ENCODE measurements around the gene GXYLT2. TPM values are rescaled to one million over a fixed set of nuclear protein-coding genes. Genes with fewer than 3 reads are reported as not detected.
A peak's percentile ranks its signal among the peaks of the same experiment; 100 is the strongest.

The GXYLT2 gene
- total and polyA plus RNA-seq, 2 of the 13 experiments (the other 11 are each of a cell fraction or from before 2014, with no cell fraction given), result 4.3 to 6.9 TPM

- TF ChIP-seq, protein P1, sequence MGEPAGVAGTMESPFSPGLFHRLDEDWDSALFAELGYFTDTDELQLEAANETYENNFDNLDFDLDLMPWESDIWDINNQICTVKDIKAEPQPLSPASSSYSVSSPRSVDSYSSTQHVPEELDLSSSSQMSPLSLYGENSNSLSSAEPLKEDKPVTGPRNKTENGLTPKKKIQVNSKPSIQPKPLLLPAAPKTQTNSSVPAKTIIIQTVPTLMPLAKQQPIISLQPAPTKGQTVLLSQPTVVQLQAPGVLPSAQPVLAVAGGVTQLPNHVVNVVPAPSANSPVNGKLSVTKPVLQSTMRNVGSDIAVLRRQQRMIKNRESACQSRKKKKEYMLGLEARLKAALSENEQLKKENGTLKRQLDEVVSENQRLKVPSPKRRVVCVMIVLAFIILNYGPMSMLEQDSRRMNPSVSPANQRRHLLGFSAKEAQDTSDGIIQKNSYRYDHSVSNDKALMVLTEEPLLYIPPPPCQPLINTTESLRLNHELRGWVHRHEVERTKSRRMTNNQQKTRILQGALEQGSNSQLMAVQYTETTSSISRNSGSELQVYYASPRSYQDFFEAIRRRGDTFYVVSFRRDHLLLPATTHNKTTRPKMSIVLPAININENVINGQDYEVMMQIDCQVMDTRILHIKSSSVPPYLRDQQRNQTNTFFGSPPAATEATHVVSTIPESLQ (CRISPR knock-in tag; conservative IDR thresholded peaks at IDR 0.05), result no peak
- peak; percentile 43 to 80; a peak in 3 of 4 replicates for TF ChIP-seq EP300 (IDR thresholded peaks at IDR 0.05; ENCODE audit: low read depth in 2 of 2, low read length in 2 of 2)
- TF ChIP-seq EP300 (CRISPR knock-in tag; IDR thresholded peaks at IDR 0.05; ENCODE audit: borderline replicate concordance), result peak; percentile 65; the same call in 1 of the 2 replicates
- no peak for TF ChIP-seq ZNF354B (CRISPR knock-in tag; IDR thresholded peaks at IDR 0.05)
- TF ChIP-seq KMT2A (CRISPR knock-in tag; IDR thresholded peaks at IDR 0.05), result no peak
- TF ChIP-seq, protein P2, sequence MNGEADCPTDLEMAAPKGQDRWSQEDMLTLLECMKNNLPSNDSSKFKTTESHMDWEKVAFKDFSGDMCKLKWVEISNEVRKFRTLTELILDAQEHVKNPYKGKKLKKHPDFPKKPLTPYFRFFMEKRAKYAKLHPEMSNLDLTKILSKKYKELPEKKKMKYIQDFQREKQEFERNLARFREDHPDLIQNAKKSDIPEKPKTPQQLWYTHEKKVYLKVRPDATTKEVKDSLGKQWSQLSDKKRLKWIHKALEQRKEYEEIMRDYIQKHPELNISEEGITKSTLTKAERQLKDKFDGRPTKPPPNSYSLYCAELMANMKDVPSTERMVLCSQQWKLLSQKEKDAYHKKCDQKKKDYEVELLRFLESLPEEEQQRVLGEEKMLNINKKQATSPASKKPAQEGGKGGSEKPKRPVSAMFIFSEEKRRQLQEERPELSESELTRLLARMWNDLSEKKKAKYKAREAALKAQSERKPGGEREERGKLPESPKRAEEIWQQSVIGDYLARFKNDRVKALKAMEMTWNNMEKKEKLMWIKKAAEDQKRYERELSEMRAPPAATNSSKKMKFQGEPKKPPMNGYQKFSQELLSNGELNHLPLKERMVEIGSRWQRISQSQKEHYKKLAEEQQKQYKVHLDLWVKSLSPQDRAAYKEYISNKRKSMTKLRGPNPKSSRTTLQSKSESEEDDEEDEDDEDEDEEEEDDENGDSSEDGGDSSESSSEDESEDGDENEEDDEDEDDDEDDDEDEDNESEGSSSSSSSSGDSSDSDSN (CRISPR knock-in tag; IDR thresholded peaks at IDR 0.05), result no peak
Observed at GRCh38 chr3:72973031-72973723, 85.3 kb downstream of the GXYLT2 start (continued).

DNA sequence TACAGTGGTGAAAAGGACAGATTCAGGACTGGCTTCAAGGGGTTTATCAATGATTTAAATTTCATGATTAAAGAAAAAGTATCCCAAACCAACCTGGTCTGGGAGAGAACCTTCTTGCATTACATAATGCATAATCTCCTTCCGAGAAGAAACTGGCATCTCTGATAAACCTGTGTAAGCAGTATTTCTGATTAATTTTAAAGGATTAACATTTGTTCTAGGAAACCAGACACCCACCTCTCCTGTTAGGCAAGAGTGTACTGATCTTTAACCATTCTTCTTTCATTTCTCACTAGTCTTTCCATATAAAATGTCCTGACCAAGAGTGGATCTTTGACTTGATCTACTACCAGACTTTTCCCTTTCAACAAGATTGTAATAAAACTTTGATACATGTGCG, 85.9 kb downstream of the GXYLT2 start:
- no peaks in the 10 kb centered on the region for H3K27me3 ChIP-seq (ENCODE audit: control insufficient read depth in 1 of 2, insufficient read depth in 2 of 2, low read length in 2 of 2)
- DNase-seq (ENCODE audit: low spot score), result no peak
- POLR2A ChIA-PET, result interaction anchor here (1.7 kb wide), 1 partner anchor 23 kb away, joined by 9 read pairs; the partner anchor contains the start of gene PPP4R2
- CTCF ChIA-PET (ENCODE audit: low intra/inter-chr PET ratio, low total read pairs), result no interaction called here
- no peak for FAIRE-seq
- peak overlapping the region; percentile 76 for H3K27ac ChIP-seq (ENCODE audit: extremely low read length, insufficient read depth, low read length)
- intact Hi-C loops (cut with micrococcal nuclease; ENCODE audit: unreplicated experiment) (no loop called here), in situ Hi-C loops (cut with HindIII; ENCODE audit: extremely low pct_ligation_motif_present, low pct_unique_long_range_greater_than_20kb) (no loop called here)
- no peak overlapping the region for H3K4me2 ChIP-seq (ENCODE audit: low read depth, low read length)
- no peak for ATAC-seq
- TF ChIP-seq ZNF850 (CRISPR knock-in tag; conservative IDR thresholded peaks at IDR 0.05) (no peak), ZIK1 (CRISPR knock-in tag; IDR thresholded peaks at IDR 0.05; ENCODE audit: borderline replicate concordance, low read depth) (no peak)
- peaks cover 46% of the 10 kb centered on the region for H3K4me1 ChIP-seq (ENCODE audit: insufficient read depth, low read length)
- no peaks in the 10 kb centered on the region for H3K79me2 ChIP-seq (ENCODE audit: insufficient read depth, low read length)
- H3K9me3 ChIP-seq (ENCODE audit: low read length), result no peaks in the 10 kb centered on the region
- no peak overlapping the region for H3K4me3 ChIP-seq (replicated peaks in 1 of 3; ENCODE audit: insufficient read depth in 1 of 3, low read depth in 2 of 3, low read length in 3 of 3)
- no TSS peak for BruUV-seq (replicated peaks)
- no peaks in the 10 kb centered on the region for H3K36me3 ChIP-seq (replicated peaks in 1 of 2; ENCODE audit: control insufficient read depth in 1 of 2, insufficient read depth in 2 of 2, low read length in 2 of 2)
- WGBS (ENCODE audit: low lambda C conversion rate), result 100% methylated on average over 2 of the region's 2 CpGs
- no peak overlapping the region for H2AFZ ChIP-seq (ENCODE audit: low read length)
- no peaks in the 10 kb centered on the region for H4K20me1 ChIP-seq (ENCODE audit: insufficient read depth, low read length)
- H3K9ac ChIP-seq (ENCODE audit: insufficient read depth, low read depth, low read length), result no peak overlapping the region

Data from HepG2 (cell line).